Measurements from ENCODE around the gene C1QTNF7. TPM values are rescaled to one million over a fixed set of nuclear protein-coding genes. Genes with fewer than 3 reads are reported as not detected.

C1QTNF7 gene
- total RNA-seq, 2 experiments from 2014 or later = not detected

GRCh38 chr4:15438939-15439524 is 11.2 kb downstream of the C1QTNF7 start:
- Histone ChIP-seq H3K9me3 (ENCODE audit: low read length) (no peaks in the 10 kb centered on the region), H4K20me1 (ENCODE audit: insufficient read depth, low read length) (no peaks in the 10 kb centered on the region), H3K4me2 (ENCODE audit: low read length) (no peak overlapping the region), H3K36me3 (ENCODE audit: insufficient read depth, low read length) (no peaks in the 10 kb centered on the region), H2AFZ (ENCODE audit: low read length) (no peak overlapping the region), H3K79me2 (ENCODE audit: insufficient read depth, low read depth, low read length) (no peaks in the 10 kb centered on the region), H3K4me1 (ENCODE audit: insufficient read depth, low read length, poor library complexity, severe bottlenecking) (no peaks in the 10 kb centered on the region), H3K9me2 (ENCODE audit: insufficient read depth, low read length) (no peaks in the 10 kb centered on the region), H3K4me3 (ENCODE audit: low read depth, low read length, poor library complexity, severe bottlenecking) (no peak overlapping the region), H3K27ac (ENCODE audit: low read depth, low read length, poor library complexity, severe bottlenecking) (no peak overlapping the region)
- BruUV-seq (replicated peaks) = no TSS peak
- ChIA-PET CTCF (ENCODE audit: unreplicated experiment) (no interaction called here), POLR2A (no interaction called here)
- no peak for TF ChIP-seq EZH2phosphoT487 (IDR thresholded peaks at IDR 0.05; ENCODE audit: borderline replicate concordance, low read depth, low read length)
- no peak for TF ChIP-seq CTCF (conservative IDR thresholded peaks at IDR 0.05; ENCODE audit: low read length)
- no peak for DNase-seq (ENCODE audit: low spot score)
- intact Hi-C loops (cut with micrococcal nuclease; ENCODE audit: unreplicated experiment) = no loop called here

- TF ChIP-seq CTCF (conservative IDR thresholded peaks at IDR 0.05; ENCODE audit: low read length) = no peak
- TF ChIP-seq EZH2phosphoT487 (IDR thresholded peaks at IDR 0.05; ENCODE audit: borderline replicate concordance, low read depth, low read length) = no peak
- intact Hi-C loops (cut with micrococcal nuclease; ENCODE audit: unreplicated experiment) = no loop called here
- no TSS peak for BruUV-seq (replicated peaks)
- ChIA-PET CTCF (ENCODE audit: unreplicated experiment) (no interaction called here), POLR2A (interaction anchor here (1.5 kb wide), 1 partner anchor 26 kb away, joined by 4 read pairs; the partner anchor contains the start of gene CC2D2A)
- no peaks in the 10 kb centered on the region for H3K36me3 ChIP-seq (ENCODE audit: insufficient read depth, low read length)
- H3K79me2 ChIP-seq (ENCODE audit: insufficient read depth, low read depth, low read length) = no peaks in the 10 kb centered on the region
- no peaks in the 10 kb centered on the region for H3K9me2 ChIP-seq (ENCODE audit: insufficient read depth, low read length)
- no peak overlapping the region for H3K27ac ChIP-seq (ENCODE audit: low read depth, low read length, poor library complexity, severe bottlenecking)
- H3K9me3 ChIP-seq (ENCODE audit: low read length) = no peaks in the 10 kb centered on the region
- no peak overlapping the region for H3K4me3 ChIP-seq (ENCODE audit: low read depth, low read length, poor library complexity, severe bottlenecking)
- DNase-seq (ENCODE audit: low spot score) = no peak
- no peak overlapping the region for H3K4me2 ChIP-seq (ENCODE audit: low read length)
- no peak overlapping the region for H2AFZ ChIP-seq (ENCODE audit: low read length)
- no peaks in the 10 kb centered on the region for H4K20me1 ChIP-seq (ENCODE audit: insufficient read depth, low read length)
- H3K4me1 ChIP-seq (ENCODE audit: insufficient read depth, low read length, poor library complexity, severe bottlenecking) = no peaks in the 10 kb centered on the region
Measured at GRCh38 chr4:15443371-15444160, 15.7 kb downstream of the C1QTNF7 start.

- intact Hi-C loops (cut with micrococcal nuclease; ENCODE audit: unreplicated experiment) = no loop called here
- Histone ChIP-seq H4K20me1 (ENCODE audit: insufficient read depth, low read length) (no peaks in the 10 kb centered on the region), H3K9me3 (ENCODE audit: low read length) (no peaks in the 10 kb centered on the region), H3K79me2 (ENCODE audit: insufficient read depth, low read depth, low read length) (no peaks in the 10 kb centered on the region), H3K4me2 (ENCODE audit: low read length) (no peak overlapping the region), H3K9me2 (ENCODE audit: insufficient read depth, low read length) (no peaks in the 10 kb centered on the region), H3K27ac (ENCODE audit: low read depth, low read length, poor library complexity, severe bottlenecking) (no peak overlapping the region), H3K4me3 (ENCODE audit: low read depth, low read length, poor library complexity, severe bottlenecking) (no peak overlapping the region), H2AFZ (ENCODE audit: low read length) (no peak overlapping the region), H3K4me1 (ENCODE audit: insufficient read depth, low read length, poor library complexity, severe bottlenecking) (no peaks in the 10 kb centered on the region), H3K36me3 (ENCODE audit: insufficient read depth, low read length) (no peaks in the 10 kb centered on the region)
- CTCF ChIA-PET (ENCODE audit: unreplicated experiment) = no interaction called here
- TF ChIP-seq CTCF (conservative IDR thresholded peaks at IDR 0.05; ENCODE audit: low read length) = no peak
- no peak for TF ChIP-seq EZH2phosphoT487 (IDR thresholded peaks at IDR 0.05; ENCODE audit: borderline replicate concordance, low read depth, low read length)
- POLR2A ChIA-PET = interaction anchor here (1.5 kb wide), 1 partner anchor 25 kb away, joined by 4 read pairs; the partner anchor contains the start of gene CC2D2A
- no TSS peak for BruUV-seq (replicated peaks)
- DNase-seq (ENCODE audit: low spot score) = no peak
Measured at GRCh38 chr4:15444276-15444675, 16.4 kb downstream of the C1QTNF7 start.
